HG02981 (cell line): Measurements from ENCODE around the gene KCNE3.
A peak's percentile ranks its signal among the peaks of the same experiment; 100 is the strongest.

Experiments used
- ATAC-seq: cut with Tn5 transposase; IDR thresholded peaks from one replicate; pipeline ENCODE4 v1.9.1; 2021; ENCODE audit warnings: mild to moderate bottlenecking, moderate library complexity; ENCODE audit not compliant: unreplicated experiment

KCNE3 gene

GRCh38 chr11:74466916-74467885 lies at the start of gene KCNE3:
Gene KCNE3, minus strand, starts transcription at chr11:74467549. Its CDS starts 9,986 bp downstream, at chr11:74457563.
- no peak for ATAC-seq

GRCh38 chr11:74507582-74507981 lies 40.2 kb upstream of the KCNE3 start:
- ATAC-seq: no peak

GRCh38 chr11:74506823-74507222 lies 39.5 kb upstream of the KCNE3 start:
- no peak for ATAC-seq

GRCh38 chr11:74505911-74506310 lies 38.6 kb upstream of the KCNE3 start:
- no peak for ATAC-seq

GRCh38 chr11:74504100-74504691 lies 36.8 kb upstream of the KCNE3 start:
- no peak for ATAC-seq

- ATAC-seq: no peak
These were observed 27.6 kb upstream of the KCNE3 start for GRCh38 chr11:74494916-74495315.

- no peak for ATAC-seq
These were observed 26.7 kb upstream of the KCNE3 start for GRCh38 chr11:74493791-74494630.

GRCh38 chr11:74492974-74493790 lies 25.8 kb upstream of the KCNE3 start, which contains the start of gene LIPT2:
Gene LIPT2, minus strand, starts transcription at chr11:74493724. Its CDS starts 21 bp downstream, at chr11:74493703.
- ATAC-seq: peak; percentile 97

GRCh38 chr11:74492084-74492483 lies 24.7 kb upstream of the KCNE3 start:
- ATAC-seq: no peak

- no peak for ATAC-seq
These were observed 23.6 kb upstream of the KCNE3 start for GRCh38 chr11:74490941-74491340.

GRCh38 chr11:74487875-74488274 lies 20.5 kb upstream of the KCNE3 start:
- no peak for ATAC-seq

- ATAC-seq: no peak
These were observed 18.5 kb upstream of the KCNE3 start for GRCh38 chr11:74485868-74486267.

GRCh38 chr11:74480688-74481417 lies 13.5 kb upstream of the KCNE3 start:
- no peak for ATAC-seq

GRCh38 chr11:74479732-74480123 lies 12.4 kb upstream of the KCNE3 start:
- ATAC-seq: no peak

GRCh38 chr11:74478877-74479731 lies 11.8 kb upstream of the KCNE3 start:
- ATAC-seq: no peak

- no peak for ATAC-seq
These were observed 9.2 kb upstream of the KCNE3 start for GRCh38 chr11:74476536-74476935.

- no peak for ATAC-seq
These were observed 7.0 kb upstream of the KCNE3 start for GRCh38 chr11:74474316-74474715.

GRCh38 chr11:74473382-74474173 lies 6.2 kb upstream of the KCNE3 start:
- no peak for ATAC-seq
